GM10847 (cell line): Measurements from ENCODE around the gene TMEM175.

Experiments
- POLR2A ChIP-seq: IDR thresholded peaks from 2 replicates; pipeline ENCODE4 v1.6.1; 2011; ENCODE audit not compliant: insufficient read length; ENCODE audit errors: extremely low read depth

TMEM175 gene

GRCh38 chr4:956531-957230 lies 24.4 kb downstream of the TMEM175 start:
- no peak for TF ChIP-seq POLR2A

GRCh38 chr4:957231-957580 lies 24.9 kb downstream of the TMEM175 start:
- no peak for TF ChIP-seq POLR2A

- no peak for TF ChIP-seq POLR2A
These were observed 25.5 kb downstream of the TMEM175 start for GRCh38 chr4:957581-958313.

GRCh38 chr4:958314-958665 lies 26.0 kb downstream of the TMEM175 start:
- TF ChIP-seq POLR2A: no peak

- TF ChIP-seq POLR2A: no peak
These were observed 26.6 kb downstream of the TMEM175 start for GRCh38 chr4:958696-959337.

- no peak for TF ChIP-seq POLR2A
These were observed 27.3 kb downstream of the TMEM175 start for GRCh38 chr4:959338-960139.

- no peak for TF ChIP-seq POLR2A
These were observed 27.9 kb downstream of the TMEM175 start for GRCh38 chr4:960140-960635.

GRCh38 chr4:960636-961350 lies 28.5 kb downstream of the TMEM175 start:
- no peak for TF ChIP-seq POLR2A

GRCh38 chr4:961351-962230 lies 29.3 kb downstream of the TMEM175 start:
- no peak for TF ChIP-seq POLR2A

GRCh38 chr4:962231-963208 lies 30.3 kb downstream of the TMEM175 start:
- no peak for TF ChIP-seq POLR2A

GRCh38 chr4:963276-964225 lies 31.3 kb downstream of the TMEM175 start:
- no peak for TF ChIP-seq POLR2A
